Measurements from ENCODE around the gene SLC39A5. TPM values are rescaled to one million over a fixed set of nuclear protein-coding genes. Genes with fewer than 3 reads are reported as not detected.

SLC39A5 gene
- polyA plus RNA-seq (0.33 TPM in 1 of 2 replicates, not detected in the other), polyA minus RNA-seq (not detected in 2 replicates)

GRCh38 chr12:56229916-56230431 is at the start of gene SLC39A5:
Gene SLC39A5, plus strand, starts transcription at chr12:56230051. Its CDS starts 1,224 bp downstream, at chr12:56231275.
- H3K9me3 ChIP-seq (ENCODE audit: low read length): no peaks in the 10 kb centered on the region
- no peak within 1 kb of the TSS for H3K27ac ChIP-seq (ENCODE audit: low read length)
- no peak within 1 kb of the TSS for H2AFZ ChIP-seq (ENCODE audit: low read depth, low read length)
- H3K36me3 ChIP-seq (ENCODE audit: insufficient read depth, low read length): no peaks in the 10 kb centered on the region
- no peak within 1 kb of the TSS for H3K9ac ChIP-seq (ENCODE audit: low read length)
- no peaks in the 10 kb centered on the region for H3K27me3 ChIP-seq (ENCODE audit: insufficient read depth, low read depth, low read length)
- H4K20me1 ChIP-seq (ENCODE audit: insufficient read depth): no peaks in the 10 kb centered on the region
- H3F3A ChIP-seq (ENCODE audit: insufficient read depth, low read length, poor library complexity, severe bottlenecking): no peaks in the 10 kb centered on the region
- H3K9me2 ChIP-seq (ENCODE audit: insufficient read depth, low read length): no peaks in the 10 kb centered on the region
- H3K4me2 ChIP-seq (ENCODE audit: low read length): no peak within 1 kb of the TSS
- TF ChIP-seq EP300 (conservative IDR thresholded peaks at IDR 0.05; ENCODE audit: poor library complexity, severe bottlenecking): no peak
- TF ChIP-seq MXI1 (conservative IDR thresholded peaks at IDR 0.05; ENCODE audit: poor library complexity, severe bottlenecking): no peak
- no peak for TF ChIP-seq TAF1 (IDR thresholded peaks at IDR 0.05; ENCODE audit: low read depth)
- TF ChIP-seq REST (IDR thresholded peaks at IDR 0.05; ENCODE audit: borderline replicate concordance): no peak
- no peak for TF ChIP-seq RAD21 (conservative IDR thresholded peaks at IDR 0.05)
- TF ChIP-seq CTCF (IDR thresholded peaks at IDR 0.05; ENCODE audit: poor library complexity, severe bottlenecking): no peak
- no peak for TF ChIP-seq EZH2 (IDR thresholded peaks at IDR 0.05; ENCODE audit: borderline replicate concordance, insufficient read depth, low read length, poor library complexity, severe bottlenecking)
- no peak for TF ChIP-seq POLR2AphosphoS5 (IDR thresholded peaks at IDR 0.05)
- no peak for TF ChIP-seq SMC3 (conservative IDR thresholded peaks at IDR 0.05; ENCODE audit: poor library complexity)
- no peak within 1 kb of the TSS for H3K4me3 ChIP-seq (ENCODE audit: low read length)
- no peaks in the 10 kb centered on the region for H3K79me2 ChIP-seq (replicated peaks; ENCODE audit: insufficient read depth, low read length)

- peaks cover 14% of the 10 kb centered on the region for H3K36me3 ChIP-seq (ENCODE audit: insufficient read depth, low read length)
- peaks cover 35% of the 10 kb centered on the region for H3K79me2 ChIP-seq (replicated peaks; ENCODE audit: insufficient read depth, low read length)
- H3K27ac ChIP-seq (ENCODE audit: low read length): no peak overlapping the region
- H3K4me2 ChIP-seq (ENCODE audit: low read length): peak overlapping the region; percentile 95
- no peaks in the 10 kb centered on the region for H3K9me2 ChIP-seq (ENCODE audit: insufficient read depth, low read length)
- no peak overlapping the region for H2AFZ ChIP-seq (ENCODE audit: low read depth, low read length)
- H3K4me3 ChIP-seq (ENCODE audit: low read length): peak overlapping the region; percentile 97
- no peaks in the 10 kb centered on the region for H3K9me3 ChIP-seq (ENCODE audit: low read length)
- H3F3A ChIP-seq (ENCODE audit: insufficient read depth, low read length, poor library complexity, severe bottlenecking): peaks cover 7% of the 10 kb centered on the region
- peak overlapping the region; percentile 99 for H3K9ac ChIP-seq (ENCODE audit: low read length)
- no peaks in the 10 kb centered on the region for H3K27me3 ChIP-seq (ENCODE audit: insufficient read depth, low read depth, low read length)
- no peak for TF ChIP-seq MXI1 (conservative IDR thresholded peaks at IDR 0.05; ENCODE audit: poor library complexity, severe bottlenecking)
- TF ChIP-seq POLR2AphosphoS5 (IDR thresholded peaks at IDR 0.05): no peak
- TF ChIP-seq EP300 (conservative IDR thresholded peaks at IDR 0.05; ENCODE audit: poor library complexity, severe bottlenecking): no peak
- TF ChIP-seq CTCF (IDR thresholded peaks at IDR 0.05; ENCODE audit: poor library complexity, severe bottlenecking): no peak
- no peak for TF ChIP-seq EZH2 (IDR thresholded peaks at IDR 0.05; ENCODE audit: borderline replicate concordance, insufficient read depth, low read length, poor library complexity, severe bottlenecking)
- no peak for TF ChIP-seq REST (IDR thresholded peaks at IDR 0.05; ENCODE audit: borderline replicate concordance)
- TF ChIP-seq TAF1 (IDR thresholded peaks at IDR 0.05; ENCODE audit: low read depth): no peak
- TF ChIP-seq SMC3 (conservative IDR thresholded peaks at IDR 0.05; ENCODE audit: poor library complexity): no peak
- TF ChIP-seq RAD21 (conservative IDR thresholded peaks at IDR 0.05): no peak
- H4K20me1 ChIP-seq (ENCODE audit: insufficient read depth): no peaks in the 10 kb centered on the region
Observed at GRCh38 chr12:56186957-56187356, 42.9 kb upstream of the SLC39A5 start.
